ENCODE measurements around the gene ZNF385D.

DNA sequence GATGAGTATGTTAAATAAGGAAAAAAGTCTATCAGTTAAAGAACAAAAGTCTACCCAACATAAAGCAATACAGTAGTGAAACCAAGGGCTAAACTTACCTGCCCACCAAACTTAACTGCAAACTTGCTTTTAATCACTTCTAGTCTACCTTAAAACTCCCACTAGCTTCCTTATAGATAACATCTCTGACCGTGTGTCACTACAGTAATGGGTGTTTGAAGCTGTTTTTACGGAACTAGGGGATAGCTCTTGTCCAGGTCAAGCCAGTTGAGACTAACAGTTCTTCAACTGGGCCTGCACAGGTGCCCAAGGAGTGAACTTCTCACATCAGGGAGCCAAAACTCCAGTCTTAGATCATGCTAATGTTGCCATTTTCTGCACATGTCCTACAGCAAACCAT, 132.3 kb downstream of the ZNF385D start:
- TF ChIP-seq MYC (IDR thresholded peaks at IDR 0.05; ENCODE audit: low read depth, low read length) = no peak
- TF ChIP-seq, protein P1, sequence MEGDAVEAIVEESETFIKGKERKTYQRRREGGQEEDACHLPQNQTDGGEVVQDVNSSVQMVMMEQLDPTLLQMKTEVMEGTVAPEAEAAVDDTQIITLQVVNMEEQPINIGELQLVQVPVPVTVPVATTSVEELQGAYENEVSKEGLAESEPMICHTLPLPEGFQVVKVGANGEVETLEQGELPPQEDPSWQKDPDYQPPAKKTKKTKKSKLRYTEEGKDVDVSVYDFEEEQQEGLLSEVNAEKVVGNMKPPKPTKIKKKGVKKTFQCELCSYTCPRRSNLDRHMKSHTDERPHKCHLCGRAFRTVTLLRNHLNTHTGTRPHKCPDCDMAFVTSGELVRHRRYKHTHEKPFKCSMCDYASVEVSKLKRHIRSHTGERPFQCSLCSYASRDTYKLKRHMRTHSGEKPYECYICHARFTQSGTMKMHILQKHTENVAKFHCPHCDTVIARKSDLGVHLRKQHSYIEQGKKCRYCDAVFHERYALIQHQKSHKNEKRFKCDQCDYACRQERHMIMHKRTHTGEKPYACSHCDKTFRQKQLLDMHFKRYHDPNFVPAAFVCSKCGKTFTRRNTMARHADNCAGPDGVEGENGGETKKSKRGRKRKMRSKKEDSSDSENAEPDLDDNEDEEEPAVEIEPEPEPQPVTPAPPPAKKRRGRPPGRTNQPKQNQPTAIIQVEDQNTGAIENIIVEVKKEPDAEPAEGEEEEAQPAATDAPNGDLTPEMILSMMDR (IDR thresholded peaks at IDR 0.05; ENCODE audit: low read depth, low read length) = no peak
- TF ChIP-seq, protein P2, sequence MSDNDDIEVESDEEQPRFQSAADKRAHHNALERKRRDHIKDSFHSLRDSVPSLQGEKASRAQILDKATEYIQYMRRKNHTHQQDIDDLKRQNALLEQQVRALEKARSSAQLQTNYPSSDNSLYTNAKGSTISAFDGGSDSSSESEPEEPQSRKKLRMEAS (IDR thresholded peaks at IDR 0.05; ENCODE audit: low read depth, low read length) = no peak

Measured in NB4 (cell line).